ENCODE data around the gene GABPB1.

DNA sequence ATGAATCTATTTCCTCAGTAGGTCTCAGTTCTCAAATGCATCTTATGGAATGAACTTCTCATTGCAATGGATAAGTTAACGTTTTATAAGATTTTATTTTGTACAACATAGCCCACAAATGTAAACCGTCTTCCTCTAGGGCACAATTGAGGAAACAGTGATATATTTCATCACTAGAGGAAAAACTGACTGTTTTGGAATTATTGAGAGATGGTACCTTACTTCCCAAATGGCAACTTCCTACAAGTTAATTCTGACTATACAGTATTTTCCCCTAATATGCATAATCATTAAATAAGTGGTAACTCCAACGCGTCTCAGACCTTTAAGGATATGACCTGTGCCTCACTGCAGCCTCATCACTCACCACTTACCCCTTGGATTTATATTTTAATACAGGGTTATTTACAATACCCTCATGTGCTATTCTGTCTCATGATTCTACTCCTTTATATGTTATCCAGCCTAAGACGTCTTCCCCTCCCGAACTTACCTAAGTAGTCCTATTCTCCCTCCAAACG, 13.3 kb downstream of the GABPB1 start:
- TF ChIP-seq, protein P1, sequence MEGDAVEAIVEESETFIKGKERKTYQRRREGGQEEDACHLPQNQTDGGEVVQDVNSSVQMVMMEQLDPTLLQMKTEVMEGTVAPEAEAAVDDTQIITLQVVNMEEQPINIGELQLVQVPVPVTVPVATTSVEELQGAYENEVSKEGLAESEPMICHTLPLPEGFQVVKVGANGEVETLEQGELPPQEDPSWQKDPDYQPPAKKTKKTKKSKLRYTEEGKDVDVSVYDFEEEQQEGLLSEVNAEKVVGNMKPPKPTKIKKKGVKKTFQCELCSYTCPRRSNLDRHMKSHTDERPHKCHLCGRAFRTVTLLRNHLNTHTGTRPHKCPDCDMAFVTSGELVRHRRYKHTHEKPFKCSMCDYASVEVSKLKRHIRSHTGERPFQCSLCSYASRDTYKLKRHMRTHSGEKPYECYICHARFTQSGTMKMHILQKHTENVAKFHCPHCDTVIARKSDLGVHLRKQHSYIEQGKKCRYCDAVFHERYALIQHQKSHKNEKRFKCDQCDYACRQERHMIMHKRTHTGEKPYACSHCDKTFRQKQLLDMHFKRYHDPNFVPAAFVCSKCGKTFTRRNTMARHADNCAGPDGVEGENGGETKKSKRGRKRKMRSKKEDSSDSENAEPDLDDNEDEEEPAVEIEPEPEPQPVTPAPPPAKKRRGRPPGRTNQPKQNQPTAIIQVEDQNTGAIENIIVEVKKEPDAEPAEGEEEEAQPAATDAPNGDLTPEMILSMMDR (IDR thresholded peaks at IDR 0.05; ENCODE audit: poor library complexity), result no peak
- TF ChIP-seq EZH2phosphoT487 (IDR thresholded peaks at IDR 0.05; ENCODE audit: low read depth, severe bottlenecking, unreplicated experiment), result no peak
- no peak for TF ChIP-seq EZH2 (IDR thresholded peaks at IDR 0.05; ENCODE audit: borderline replicate concordance)
